D721Med (cell line): ENCODE results near the gene PPFIA2.

Experiments used
- DNase-seq: peaks from one replicate; pipeline ENCODE4 v3.0.0; 2011; ENCODE audit warnings: low spot score; ENCODE audit not compliant: insufficient read length
- FAIRE-seq: peaks from 2 replicates; lab custom pipeline; 2011; peaks lifted over from hg19 to GRCh38; lab: Jason Lieb, UNC
- CTCF ChIP-seq: IDR thresholded peaks from 2 replicates; pipeline ENCODE4 v1.5.1; 2012; ENCODE audit warnings: mild to moderate bottlenecking, control low read depth; ENCODE audit not compliant: insufficient read depth; ENCODE audit errors: missing control alignments

The PPFIA2 gene

DNA sequence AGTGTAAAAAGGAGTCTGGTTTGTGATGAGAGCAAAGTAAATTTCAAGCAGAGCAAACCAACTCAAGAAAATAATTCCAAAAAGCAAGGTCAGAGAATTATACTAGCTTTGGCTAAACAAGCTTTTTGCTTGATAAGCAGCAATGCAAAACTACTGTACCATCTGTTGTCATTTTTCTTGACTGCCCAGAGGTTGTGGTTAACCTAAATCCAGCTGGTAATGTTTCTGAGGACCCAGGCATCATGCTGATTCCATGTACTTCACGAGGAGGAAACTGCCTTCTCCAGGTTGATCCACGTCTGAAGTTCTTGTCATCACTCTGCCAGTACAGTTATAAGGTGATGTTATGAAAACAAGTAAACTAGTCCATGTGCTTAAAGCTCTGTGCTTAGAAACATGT, 496.1 kb downstream of the PPFIA2 start:
- FAIRE-seq: peak; percentile 96
- TF ChIP-seq CTCF: no peak
- no peak for DNase-seq

GRCh38 chr12:81261508-81262207, 497.5 kb downstream of the PPFIA2 start:
- no peak for FAIRE-seq
- DNase-seq: no peak
- TF ChIP-seq CTCF: no peak

DNA sequence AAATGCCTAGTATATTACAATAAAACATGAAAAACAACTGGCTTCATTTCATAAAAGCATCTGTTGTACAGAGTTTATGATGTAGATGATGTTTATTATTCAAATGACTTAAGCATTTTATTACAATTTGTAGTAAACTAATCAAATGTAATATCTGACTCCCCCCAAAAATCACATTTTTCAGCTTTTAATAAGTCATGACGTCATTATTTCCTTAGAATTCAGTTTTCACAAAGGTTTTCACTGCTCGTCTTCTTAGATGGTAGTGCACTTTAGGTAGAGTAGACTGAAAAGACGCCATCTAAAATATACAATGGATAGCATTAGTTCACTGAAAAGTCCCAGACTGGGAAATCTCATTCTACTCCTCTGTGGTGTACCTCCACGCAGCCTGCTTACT, 499.8 kb downstream of the PPFIA2 start:
- no peak for DNase-seq
- no peak for FAIRE-seq
- no peak for TF ChIP-seq CTCF

DNA sequence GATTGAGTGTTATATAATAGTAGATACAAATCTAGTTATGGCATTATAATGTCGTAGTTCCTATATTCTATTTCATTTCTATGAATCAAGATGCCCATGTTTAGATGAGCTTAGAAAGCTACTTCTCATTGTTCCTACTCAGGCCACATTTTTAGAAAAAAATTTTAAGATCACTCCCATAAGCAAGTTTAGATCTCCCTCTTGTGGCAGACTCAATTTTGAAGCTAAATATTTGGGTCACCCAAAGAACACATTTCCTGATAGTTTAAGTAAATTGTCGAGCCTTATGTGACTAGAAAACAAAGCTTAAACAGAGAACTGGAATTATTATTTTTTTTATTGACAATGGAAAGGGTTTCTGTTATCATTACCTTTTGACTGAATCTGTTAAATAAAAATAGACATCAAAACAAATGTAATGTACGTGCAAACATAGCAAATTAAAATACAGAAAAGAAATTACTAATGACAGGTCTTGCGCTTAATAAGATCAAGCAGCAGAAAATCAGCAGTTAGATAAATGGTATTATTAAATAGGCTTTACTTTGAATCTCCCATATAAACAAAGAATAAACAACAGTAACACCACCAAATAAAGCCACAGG, 501.1 kb downstream of the PPFIA2 start:
- no peak for DNase-seq
- TF ChIP-seq CTCF: peak; percentile 48
- peak; percentile 92 for FAIRE-seq

DNA sequence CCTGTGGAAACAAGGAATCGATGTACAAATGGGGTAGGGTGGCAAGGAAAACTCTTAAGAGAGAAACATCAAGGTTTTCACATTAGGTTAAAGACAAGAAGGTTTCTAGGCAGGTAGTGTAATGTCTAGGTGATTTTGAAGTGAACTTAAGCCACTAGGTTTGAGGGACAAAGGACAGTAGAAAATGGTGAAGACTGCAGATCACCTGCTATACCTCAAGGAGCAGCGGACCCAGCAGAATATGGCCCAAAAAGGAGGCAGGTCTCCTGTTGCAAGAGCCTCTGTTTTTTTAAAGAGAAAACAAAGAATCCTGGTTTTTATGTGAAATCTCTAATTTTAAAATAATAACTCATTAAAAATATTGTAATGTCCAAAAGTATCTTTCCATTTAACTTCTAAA, 503.2 kb downstream of the PPFIA2 start:
- TF ChIP-seq CTCF: no peak

GRCh38 chr12:81255456-81255855, 503.7 kb downstream of the PPFIA2 start:
- DNase-seq: no peak
- TF ChIP-seq CTCF: no peak
- FAIRE-seq: no peak

More for the DNA sequence above, 503.2 kb downstream of the PPFIA2 start:
- FAIRE-seq (no peak), DNase-seq (no peak)

GRCh38 chr12:81253360-81253759, 505.8 kb downstream of the PPFIA2 start:
- FAIRE-seq: no peak
- no peak for DNase-seq
- TF ChIP-seq CTCF: no peak
